Measurements from ENCODE around the gene AOPEP. TPM values are rescaled to one million over a fixed set of nuclear protein-coding genes. Genes with fewer than 3 reads are reported as not detected.

Gene AOPEP
- total RNA-seq, 1 donor from 2014 or later: 48.0 TPM

- H3K9me3 ChIP-seq (ENCODE audit: control insufficient read depth in 3 of 3, low read length in 3 of 3): no peaks in the 10 kb centered on the region
- H3K4me3 ChIP-seq (ENCODE audit: low read length in 3 of 3): no peak overlapping the region
- no peaks in the 10 kb centered on the region for H3K27me3 ChIP-seq (ENCODE audit: control insufficient read depth in 3 of 3, insufficient read depth in 3 of 3, low read length in 3 of 3)
- H3K4me1 ChIP-seq (ENCODE audit: control insufficient read depth in 3 of 3, insufficient read depth in 3 of 3, low read length in 3 of 3): peaks cover 10 to 16% (median 12%) of the 10 kb centered on the region in 3 donors
- no peak overlapping the region for H3K27ac ChIP-seq (ENCODE audit: low read depth, low read length)
- no peak overlapping the region for H3K9ac ChIP-seq (ENCODE audit: low read depth in 1 of 3, low read length in 3 of 3)
- H3K36me3 ChIP-seq (ENCODE audit: control insufficient read depth in 3 of 3, insufficient read depth in 3 of 3, low read length in 3 of 3): no peaks in the 10 kb centered on the region
Observed at GRCh38 chr9:94881023-94881422, 154.5 kb downstream of the AOPEP start.

GRCh38 chr9:94881454-94881853 lies 155.0 kb downstream of the AOPEP start:
- H3K27me3 ChIP-seq (ENCODE audit: control insufficient read depth in 3 of 3, insufficient read depth in 3 of 3, low read length in 3 of 3): no peaks in the 10 kb centered on the region
- no peaks in the 10 kb centered on the region for H3K36me3 ChIP-seq (ENCODE audit: control insufficient read depth in 3 of 3, insufficient read depth in 3 of 3, low read length in 3 of 3)
- no peak overlapping the region for H3K27ac ChIP-seq (ENCODE audit: low read depth, low read length)
- no peak overlapping the region for H3K4me3 ChIP-seq (ENCODE audit: low read length in 3 of 3)
- H3K4me1 ChIP-seq (ENCODE audit: control insufficient read depth in 3 of 3, insufficient read depth in 3 of 3, low read length in 3 of 3): peaks cover 10 to 16% (median 12%) of the 10 kb centered on the region in 3 donors
- no peaks in the 10 kb centered on the region for H3K9me3 ChIP-seq (ENCODE audit: control insufficient read depth in 3 of 3, low read length in 3 of 3)
- no peak overlapping the region for H3K9ac ChIP-seq (ENCODE audit: low read depth in 1 of 3, low read length in 3 of 3)

- Histone ChIP-seq H3K4me1 (ENCODE audit: control insufficient read depth in 3 of 3, insufficient read depth in 3 of 3, low read length in 3 of 3) (peaks cover 10 to 16% (median 12%) of the 10 kb centered on the region in 3 donors), H3K27ac (ENCODE audit: low read depth, low read length) (no peak overlapping the region), H3K9ac (ENCODE audit: low read depth in 1 of 3, low read length in 3 of 3) (no peak overlapping the region), H3K9me3 (ENCODE audit: control insufficient read depth in 3 of 3, low read length in 3 of 3) (no peaks in the 10 kb centered on the region), H3K27me3 (ENCODE audit: control insufficient read depth in 3 of 3, insufficient read depth in 3 of 3, low read length in 3 of 3) (no peaks in the 10 kb centered on the region), H3K36me3 (ENCODE audit: control insufficient read depth in 3 of 3, insufficient read depth in 3 of 3, low read length in 3 of 3) (no peaks in the 10 kb centered on the region), H3K4me3 (ENCODE audit: low read length in 3 of 3) (no peak overlapping the region)
Observed at GRCh38 chr9:94881940-94882339, 155.4 kb downstream of the AOPEP start.

- Histone ChIP-seq H3K36me3 (ENCODE audit: control insufficient read depth in 3 of 3, insufficient read depth in 3 of 3, low read length in 3 of 3) (no peaks in the 10 kb centered on the region), H3K4me1 (ENCODE audit: control insufficient read depth in 3 of 3, insufficient read depth in 3 of 3, low read length in 3 of 3) (peaks cover 5 to 12% (median 6%) of the 10 kb centered on the region in 3 donors), H3K4me3 (ENCODE audit: low read length in 3 of 3) (no peak overlapping the region), H3K9me3 (ENCODE audit: control insufficient read depth in 3 of 3, low read length in 3 of 3) (no peaks in the 10 kb centered on the region), H3K9ac (ENCODE audit: low read depth in 1 of 3, low read length in 3 of 3) (no peak overlapping the region), H3K27ac (ENCODE audit: low read depth, low read length) (no peak overlapping the region), H3K27me3 (ENCODE audit: control insufficient read depth in 3 of 3, insufficient read depth in 3 of 3, low read length in 3 of 3) (no peaks in the 10 kb centered on the region)
Observed at GRCh38 chr9:94882966-94883641, 156.6 kb downstream of the AOPEP start.

- Histone ChIP-seq H3K4me1 (ENCODE audit: control insufficient read depth in 3 of 3, insufficient read depth in 3 of 3, low read length in 3 of 3) (peaks cover 5 to 12% (median 6%) of the 10 kb centered on the region in 3 donors), H3K4me3 (ENCODE audit: low read length in 3 of 3) (no peak overlapping the region), H3K27ac (ENCODE audit: low read depth, low read length) (no peak overlapping the region), H3K27me3 (ENCODE audit: control insufficient read depth in 3 of 3, insufficient read depth in 3 of 3, low read length in 3 of 3) (no peaks in the 10 kb centered on the region), H3K9ac (ENCODE audit: low read depth in 1 of 3, low read length in 3 of 3) (no peak overlapping the region), H3K36me3 (ENCODE audit: control insufficient read depth in 3 of 3, insufficient read depth in 3 of 3, low read length in 3 of 3) (no peaks in the 10 kb centered on the region), H3K9me3 (ENCODE audit: control insufficient read depth in 3 of 3, low read length in 3 of 3) (no peaks in the 10 kb centered on the region)
Observed at GRCh38 chr9:94885854-94886447, 159.5 kb downstream of the AOPEP start.

GRCh38 chr9:94887721-94888120 lies 161.2 kb downstream of the AOPEP start:
- Histone ChIP-seq H3K9me3 (ENCODE audit: control insufficient read depth in 3 of 3, low read length in 3 of 3) (no peaks in the 10 kb centered on the region), H3K4me3 (ENCODE audit: low read length in 3 of 3) (no peak overlapping the region), H3K27me3 (ENCODE audit: control insufficient read depth in 3 of 3, insufficient read depth in 3 of 3, low read length in 3 of 3) (no peaks in the 10 kb centered on the region), H3K9ac (ENCODE audit: low read depth in 1 of 3, low read length in 3 of 3) (no peak overlapping the region), H3K36me3 (ENCODE audit: control insufficient read depth in 3 of 3, insufficient read depth in 3 of 3, low read length in 3 of 3) (no peaks in the 10 kb centered on the region), H3K4me1 (ENCODE audit: control insufficient read depth in 3 of 3, insufficient read depth in 3 of 3, low read length in 3 of 3) (peaks cover 5 to 7% (median 6%) of the 10 kb centered on the region in 3 donors), H3K27ac (ENCODE audit: low read depth, low read length) (no peak overlapping the region)

- no peaks in the 10 kb centered on the region for H3K9me3 ChIP-seq (ENCODE audit: control insufficient read depth in 3 of 3, low read length in 3 of 3)
- peaks cover 5 to 7% (median 6%) of the 10 kb centered on the region in 3 donors for H3K4me1 ChIP-seq (ENCODE audit: control insufficient read depth in 3 of 3, insufficient read depth in 3 of 3, low read length in 3 of 3)
- no peak overlapping the region for H3K9ac ChIP-seq (ENCODE audit: low read depth in 1 of 3, low read length in 3 of 3)
- H3K27ac ChIP-seq (ENCODE audit: low read depth, low read length): no peak overlapping the region
- no peaks in the 10 kb centered on the region for H3K36me3 ChIP-seq (ENCODE audit: control insufficient read depth in 3 of 3, insufficient read depth in 3 of 3, low read length in 3 of 3)
- no peak overlapping the region for H3K4me3 ChIP-seq (ENCODE audit: low read length in 3 of 3)
- no peaks in the 10 kb centered on the region for H3K27me3 ChIP-seq (ENCODE audit: control insufficient read depth in 3 of 3, insufficient read depth in 3 of 3, low read length in 3 of 3)
Observed at GRCh38 chr9:94888775-94889174, 162.3 kb downstream of the AOPEP start.

- no peaks in the 10 kb centered on the region for H3K9me3 ChIP-seq (ENCODE audit: control insufficient read depth in 3 of 3, low read length in 3 of 3)
- no peak overlapping the region for H3K27ac ChIP-seq (ENCODE audit: low read depth, low read length)
- no peak overlapping the region for H3K9ac ChIP-seq (ENCODE audit: low read depth in 1 of 3, low read length in 3 of 3)
- peaks cover 5 to 7% (median 6%) of the 10 kb centered on the region in 3 donors for H3K4me1 ChIP-seq (ENCODE audit: control insufficient read depth in 3 of 3, insufficient read depth in 3 of 3, low read length in 3 of 3)
- H3K4me3 ChIP-seq (ENCODE audit: low read length in 3 of 3): no peak overlapping the region
- H3K27me3 ChIP-seq (ENCODE audit: control insufficient read depth in 3 of 3, insufficient read depth in 3 of 3, low read length in 3 of 3): no peaks in the 10 kb centered on the region
- no peaks in the 10 kb centered on the region for H3K36me3 ChIP-seq (ENCODE audit: control insufficient read depth in 3 of 3, insufficient read depth in 3 of 3, low read length in 3 of 3)
Observed at GRCh38 chr9:94889628-94890027, 163.1 kb downstream of the AOPEP start.

- H3K9me3 ChIP-seq (ENCODE audit: control insufficient read depth in 3 of 3, low read length in 3 of 3): no peaks in the 10 kb centered on the region
- H3K4me1 ChIP-seq (ENCODE audit: control insufficient read depth in 3 of 3, insufficient read depth in 3 of 3, low read length in 3 of 3): no peaks in the 10 kb centered on the region
- H3K27ac ChIP-seq (ENCODE audit: low read depth, low read length): no peak overlapping the region
- no peak overlapping the region for H3K9ac ChIP-seq (ENCODE audit: low read depth in 1 of 3, low read length in 3 of 3)
- H3K27me3 ChIP-seq (ENCODE audit: control insufficient read depth in 3 of 3, insufficient read depth in 3 of 3, low read length in 3 of 3): no peaks in the 10 kb centered on the region
- H3K4me3 ChIP-seq (ENCODE audit: low read length in 3 of 3): no peak overlapping the region
- H3K36me3 ChIP-seq (ENCODE audit: control insufficient read depth in 3 of 3, insufficient read depth in 3 of 3, low read length in 3 of 3): no peaks in the 10 kb centered on the region
Observed at GRCh38 chr9:94891183-94891582, 164.7 kb downstream of the AOPEP start.

- no peak overlapping the region for H3K4me3 ChIP-seq (ENCODE audit: low read length in 3 of 3)
- no peaks in the 10 kb centered on the region for H3K27me3 ChIP-seq (ENCODE audit: control insufficient read depth in 3 of 3, insufficient read depth in 3 of 3, low read length in 3 of 3)
- no peak overlapping the region for H3K9ac ChIP-seq (ENCODE audit: low read depth in 1 of 3, low read length in 3 of 3)
- H3K27ac ChIP-seq (ENCODE audit: low read depth, low read length): no peak overlapping the region
- H3K36me3 ChIP-seq (ENCODE audit: control insufficient read depth in 3 of 3, insufficient read depth in 3 of 3, low read length in 3 of 3): no peaks in the 10 kb centered on the region
- H3K4me1 ChIP-seq (ENCODE audit: control insufficient read depth in 3 of 3, insufficient read depth in 3 of 3, low read length in 3 of 3): no peaks in the 10 kb centered on the region
- H3K9me3 ChIP-seq (ENCODE audit: control insufficient read depth in 3 of 3, low read length in 3 of 3): no peaks in the 10 kb centered on the region
Observed at GRCh38 chr9:94892675-94893074, 166.2 kb downstream of the AOPEP start.
